Measurements from ENCODE around the gene FAM13A.

DNA sequence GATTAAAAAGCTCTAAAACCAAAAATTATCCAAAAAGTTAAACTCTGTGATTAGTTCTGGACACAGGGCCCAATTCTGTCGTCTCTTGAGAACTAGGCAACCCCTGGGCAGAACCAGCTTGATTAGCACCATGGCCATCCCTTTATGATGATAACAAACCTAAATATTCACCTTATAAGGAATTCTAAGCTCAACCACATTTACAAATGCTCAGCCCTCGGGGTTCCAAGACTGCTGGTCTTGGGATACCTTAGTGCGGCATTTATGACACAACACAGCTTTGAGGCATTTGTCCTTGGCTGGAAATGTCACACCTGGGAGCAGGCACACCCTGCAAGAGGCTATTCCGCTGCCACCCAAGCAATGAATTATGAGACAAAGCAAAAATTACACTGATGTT lies 331.8 kb downstream of the FAM13A start:
- TF ChIP-seq EZH2 (IDR thresholded peaks at IDR 0.05; ENCODE audit: insufficient read depth, poor library complexity, severe bottlenecking) (no peak), EZH2phosphoT487 (IDR thresholded peaks at IDR 0.05; ENCODE audit: insufficient read depth, low read depth) (no peak)
